Mucosa of descending colon (tissue), 3 donors: ENCODE measurements around the gene PHETA1. TPM values are rescaled to one million over a fixed set of nuclear protein-coding genes. Genes with fewer than 3 reads are reported as not detected.

Experiments used
- ATAC-seq: fragments of 200-7000 bp; cut with Tn5 transposase; one replicate; pipeline ENCODE4 v1.9.1; 2020; ENCODE audit warnings: mild to moderate bottlenecking, moderate library complexity
- DNase-seq, 3 donors: peaks; one replicate each; pipeline ENCODE4 v3.0.0-alpha.2; 2020
- H3K36me3 ChIP-seq: fragments of 200-600 bp; one replicate; pipeline ENCODE4 v1.8.0; 2021; ENCODE audit warnings: low read depth, mild to moderate bottlenecking
- H3K4me1 ChIP-seq: fragments of 200-600 bp; one replicate; pipeline ENCODE4 v1.8.0; 2021; ENCODE audit warnings: low read depth, mild to moderate bottlenecking
- H3K4me3 ChIP-seq: fragments of 200-600 bp; one replicate; pipeline ENCODE4 v1.8.0; 2021; ENCODE audit warnings: mild to moderate bottlenecking
- H3K9me3 ChIP-seq: fragments of 200-600 bp; one replicate; pipeline ENCODE4 v1.8.0; 2021; ENCODE audit warnings: mild to moderate bottlenecking
- CTCF ChIP-seq: fragments of 200-600 bp; IDR thresholded peaks from one replicate; pipeline ENCODE4 v1.8.0; 2022; ENCODE audit warnings: antibody characterized with exemption, mild to moderate bottlenecking
- intact Hi-C, 2 donors: fragments of 100-400 bp; cut with DNase I in 1 of 2; cut with micrococcal nuclease in 1 of 2; formaldehyde crosslinking; loops; one replicate each; pipeline versions ENCODE4 v1.11.0 to v1.11.1; 2022; cut with DNase I, micrococcal nuclease
- total RNA-seq, 3 donors: library from RNA; stranded (reverse); fragmentation: NEBNext Ultra II Directional in 2 of 3; extraction: Animal tissue kit (Norgen Biotek cat#: 25700) in 2 of 3; gene quantifications; one replicate each; pipeline versions ENCODE4 v1.2.1 to v1.2.4, GENCODE V29; 2021 to 2023
- donor health status: DM: no; HTN: no; CAD: no; lungs with moderate emphysema.
- donor health status: DM: no; HTN: no; CAD: no.
- donor health status: DM: no; HTN: yes; CAD: no.

Gene PHETA1
- total RNA-seq, 3 donors from 2014 or later: 21.4 to 39.8 (median 23.4) TPM

- ATAC-seq (no peak), DNase-seq (peak in 2 of 3 donors; percentile 55 to 75)
- H3K36me3 ChIP-seq: no peaks in the 10 kb centered on the region
- H3K4me3 ChIP-seq: no peak overlapping the region
- no peak for TF ChIP-seq CTCF
- no peaks in the 10 kb centered on the region for H3K9me3 ChIP-seq
- peaks cover 29% of the 10 kb centered on the region for H3K4me1 ChIP-seq
- intact Hi-C loops: no loop called here
Measured at GRCh38 chr12:111409780-111410430, 41.0 kb upstream of the PHETA1 start.

DNA sequence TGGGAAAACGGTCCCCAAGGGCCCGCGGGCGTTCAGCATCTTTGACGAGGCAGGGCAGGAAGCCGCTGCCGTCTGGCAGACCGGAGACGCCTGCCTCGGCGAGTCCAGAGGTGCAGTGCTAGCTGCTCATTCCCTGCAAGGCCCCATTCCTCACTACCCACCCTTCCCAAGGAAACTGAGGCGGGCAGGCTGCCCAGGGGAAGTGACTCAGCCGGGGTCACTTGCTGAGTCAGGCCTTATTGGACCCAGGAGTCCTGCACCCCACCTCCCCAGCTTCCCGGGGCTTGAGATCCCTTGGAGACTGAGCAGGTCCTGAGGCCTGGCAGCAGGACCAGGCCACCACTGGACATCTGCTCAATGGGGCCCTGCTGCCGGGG, 40.5 kb upstream of the PHETA1 start:
- ATAC-seq: no peak
- intact Hi-C loops: no loop called here
- peak in 1 of 3 donors; percentile 46 for DNase-seq
- peaks cover 34% of the 10 kb centered on the region for H3K4me1 ChIP-seq
- H3K36me3 ChIP-seq: no peaks in the 10 kb centered on the region
- no peaks in the 10 kb centered on the region for H3K9me3 ChIP-seq
- H3K4me3 ChIP-seq: no peak overlapping the region
- no peak for TF ChIP-seq CTCF

DNA sequence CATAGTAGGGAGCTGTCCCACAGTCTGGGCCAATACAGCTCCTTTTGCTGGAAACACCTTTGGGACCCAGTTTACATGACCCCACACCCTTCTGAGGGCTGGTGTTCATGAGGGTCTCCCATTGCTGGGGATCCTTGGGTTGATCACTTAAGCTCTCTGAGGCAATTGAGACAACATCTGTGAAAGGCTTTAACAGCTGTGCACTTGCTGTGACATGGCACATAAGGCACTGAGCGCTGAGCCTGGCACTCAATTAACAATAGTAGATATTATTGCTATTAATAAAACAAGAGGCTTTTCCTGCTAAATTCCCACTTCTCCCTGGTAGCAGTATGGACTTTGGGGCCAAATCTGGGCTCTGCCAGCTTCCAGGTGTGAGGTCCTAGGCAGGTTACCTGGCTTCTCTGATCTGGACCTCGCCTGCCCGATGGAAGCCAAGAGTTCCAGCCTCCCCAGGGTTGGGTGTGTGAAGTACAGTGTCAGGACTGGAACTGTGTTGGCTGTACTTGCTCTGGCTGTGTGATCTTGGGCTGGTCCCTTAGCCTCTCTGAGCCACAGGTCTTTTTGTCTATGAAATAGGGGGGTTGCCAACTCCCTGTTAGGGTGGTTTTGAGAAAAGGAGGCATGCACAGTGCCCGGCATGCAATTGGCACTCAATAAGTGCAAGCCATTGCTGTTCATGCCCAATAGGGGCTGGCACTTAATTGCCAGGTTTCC, 39.9 kb upstream of the PHETA1 start:
- H3K9me3 ChIP-seq: no peaks in the 10 kb centered on the region
- DNase-seq: no peak
- intact Hi-C loops: no loop called here
- no peaks in the 10 kb centered on the region for H3K36me3 ChIP-seq
- ATAC-seq: no peak
- H3K4me1 ChIP-seq: peaks cover 36% of the 10 kb centered on the region
- TF ChIP-seq CTCF: no peak
- no peak overlapping the region for H3K4me3 ChIP-seq

DNA sequence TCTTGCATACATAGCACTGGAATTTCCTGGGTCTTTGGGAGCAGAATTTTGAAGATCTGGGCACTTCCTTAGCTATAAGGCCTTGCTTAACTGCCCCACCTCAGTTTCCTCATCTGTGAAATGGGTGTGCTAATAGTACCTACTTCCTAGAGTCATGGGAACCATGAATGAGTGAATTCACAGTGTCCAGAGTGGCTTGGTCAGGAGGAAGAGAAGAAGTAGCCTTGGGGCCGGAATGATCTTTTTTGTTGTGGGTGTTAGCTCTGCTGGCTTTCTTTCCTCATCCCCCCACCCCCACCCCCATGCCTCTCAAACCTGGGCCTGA, 39.2 kb upstream of the PHETA1 start:
- intact Hi-C loops: no loop called here
- no peak for TF ChIP-seq CTCF
- Histone ChIP-seq H3K36me3 (no peaks in the 10 kb centered on the region), H3K9me3 (no peaks in the 10 kb centered on the region), H3K4me3 (no peak overlapping the region), H3K4me1 (peaks cover 36% of the 10 kb centered on the region)
- ATAC-seq (no peak), DNase-seq (no peak)

GRCh38 chr12:111407377-111408115, 38.7 kb upstream of the PHETA1 start:
- intact Hi-C loops: no loop called here
- Histone ChIP-seq H3K9me3 (no peaks in the 10 kb centered on the region), H3K36me3 (no peaks in the 10 kb centered on the region), H3K4me1 (peaks cover 36% of the 10 kb centered on the region), H3K4me3 (peak overlapping the region; percentile 80)
- DNase-seq: no peak
- TF ChIP-seq CTCF: no peak
- ATAC-seq: no peak
